COLO668 (cell line): Measurements from ENCODE around the gene RNF157.
A peak's percentile ranks its signal among the peaks of the same experiment; 100 is the strongest.

Source experiments
- DNase-seq: peaks from one replicate; lab custom pipeline; 2025; ENCODE audit not compliant: unreplicated experiment; lab: John Stamatoyannopoulos, UW

Gene RNF157

GRCh38 chr17:76125922-76126321, 114.4 kb downstream of the RNF157 start:
- no peak for DNase-seq

- DNase-seq: no peak
Observed at GRCh38 chr17:76125391-76125675, 115.0 kb downstream of the RNF157 start.

- no peak for DNase-seq
Observed at GRCh38 chr17:76124582-76125390, 115.5 kb downstream of the RNF157 start.

GRCh38 chr17:76123749-76124581, 116.3 kb downstream of the RNF157 start:
- DNase-seq: peak; percentile 28

GRCh38 chr17:76123191-76123499, 117.1 kb downstream of the RNF157 start:
- DNase-seq: no peak

- no peak for DNase-seq
Observed at GRCh38 chr17:76122431-76123190, 117.7 kb downstream of the RNF157 start.

- no peak for DNase-seq
Observed at GRCh38 chr17:76121932-76122430, 118.3 kb downstream of the RNF157 start.

GRCh38 chr17:76120658-76121008, 119.7 kb downstream of the RNF157 start:
- no peak for DNase-seq

- no peak for DNase-seq
Observed at GRCh38 chr17:76119409-76120371, 120.6 kb downstream of the RNF157 start.

- no peak for DNase-seq
Observed at GRCh38 chr17:76115138-76115754, 125.0 kb downstream of the RNF157 start.

GRCh38 chr17:76111956-76112355, 128.3 kb downstream of the RNF157 start:
- no peak for DNase-seq

- DNase-seq: no peak
Observed at GRCh38 chr17:76107509-76107908, 132.8 kb downstream of the RNF157 start.

GRCh38 chr17:76106703-76107102, 133.6 kb downstream of the RNF157 start:
- DNase-seq: no peak

- no peak for DNase-seq
Observed at GRCh38 chr17:76104896-76105231, 135.4 kb downstream of the RNF157 start.

- no peak for DNase-seq
Observed at GRCh38 chr17:76104140-76104895, 136.0 kb downstream of the RNF157 start.

- peak; percentile 90 for DNase-seq
Observed at GRCh38 chr17:76103274-76104139, 136.8 kb downstream of the RNF157 start, which contains the start of gene EXOC7. Gene EXOC7, minus strand, starts transcription at chr17:76103787. Its CDS starts 95 bp downstream, at chr17:76103692.

- DNase-seq: no peak
Observed at GRCh38 chr17:76102944-76103273, 137.4 kb downstream of the RNF157 start.

- no peak for DNase-seq
Observed at GRCh38 chr17:76097716-76098295, 142.5 kb downstream of the RNF157 start.
